T47D (cell line): ENCODE data around the gene EXOC4.
A peak's percentile ranks its signal among the peaks of the same experiment; 100 is the strongest.

Experiments used
- DNase-seq, 2 experiments: peaks; one replicate each; pipeline versions ENCODE4 v3.0.0 to v3.0.0-alpha.2; 2011 to 2012; ENCODE audit warnings: low read depth in 1 of 2, low spot score in 1 of 2
- JUND ChIP-seq: IDR thresholded peaks from 2 replicates; pipeline ENCODE4 v1.6.1; 2012; ENCODE audit warnings: low read depth
- in situ Hi-C: cut with HindIII; loops from 2 replicates; pipeline ENCODE4 v1.10.0; 2016; ENCODE audit warnings: low sequenced_read_pairs, low pct_unique_long_range_greater_than_20kb

EXOC4 gene

DNA sequence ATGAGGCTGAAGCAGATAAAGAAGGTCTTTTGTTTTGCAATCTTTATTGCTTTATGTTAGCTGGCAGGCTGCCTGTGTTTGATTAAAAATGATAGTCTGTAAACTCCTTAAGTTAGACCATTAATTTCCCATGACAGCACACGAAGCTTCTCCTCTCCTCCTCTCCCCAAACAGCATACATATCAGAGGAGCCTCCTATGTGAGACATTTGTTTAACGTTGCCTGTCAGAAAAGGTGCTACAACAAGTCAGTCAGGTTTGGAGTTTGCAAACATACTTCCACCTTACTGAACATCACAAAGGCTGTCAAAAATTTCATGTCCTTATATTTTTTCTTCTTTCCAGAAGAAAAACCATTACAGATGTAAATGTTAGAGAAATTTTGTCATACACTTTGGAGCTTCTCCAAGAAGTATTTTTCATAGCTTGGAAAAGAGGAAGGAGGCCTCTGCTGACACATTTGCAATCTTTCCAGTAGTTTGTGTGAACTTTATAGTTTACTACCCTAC lies 393.1 kb downstream of the EXOC4 start:
- in situ Hi-C loops: no loop called here
- no peak for TF ChIP-seq JUND
- DNase-seq: peak in 1 of 2 experiments; percentile 54

DNA sequence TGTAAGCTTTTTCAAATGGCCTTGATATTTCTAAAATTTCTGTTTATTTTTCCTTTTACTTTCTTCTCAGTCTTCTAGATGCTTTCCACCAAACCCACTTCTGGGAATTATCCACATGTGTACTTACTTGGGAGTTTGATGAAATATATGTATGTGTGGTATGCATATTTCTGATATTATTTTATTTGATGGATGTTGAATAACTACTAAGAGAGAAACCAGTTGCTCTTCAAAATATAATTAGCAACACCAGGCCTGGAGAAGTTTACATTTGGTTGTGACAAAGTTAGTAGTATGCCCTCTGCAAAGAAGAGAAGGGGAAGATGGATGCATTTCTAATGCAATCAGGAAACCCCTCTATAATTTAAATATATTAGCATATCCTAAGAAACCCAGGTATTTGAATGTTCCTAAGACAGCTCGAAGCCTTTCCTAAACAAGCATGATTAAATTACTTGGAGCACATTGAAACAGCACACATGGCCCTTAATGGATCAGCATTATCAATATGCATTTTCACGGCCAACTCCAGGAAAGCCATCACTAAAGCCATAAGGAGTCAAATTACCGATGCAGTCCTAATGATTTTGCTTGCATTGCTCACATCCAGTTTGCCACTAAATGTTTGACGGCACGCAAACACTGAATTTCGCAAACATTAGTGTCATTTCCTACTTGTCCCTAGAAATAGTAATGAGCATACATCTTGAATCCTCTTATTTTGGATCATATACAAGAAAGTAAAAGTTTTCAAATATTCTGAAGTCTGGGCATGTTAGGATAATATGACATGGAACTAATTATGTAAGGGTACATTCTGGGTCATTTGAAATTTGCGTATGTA lies 393.8 kb downstream of the EXOC4 start:
- in situ Hi-C loops: no loop called here
- DNase-seq: no peak
- no peak for TF ChIP-seq JUND

DNA sequence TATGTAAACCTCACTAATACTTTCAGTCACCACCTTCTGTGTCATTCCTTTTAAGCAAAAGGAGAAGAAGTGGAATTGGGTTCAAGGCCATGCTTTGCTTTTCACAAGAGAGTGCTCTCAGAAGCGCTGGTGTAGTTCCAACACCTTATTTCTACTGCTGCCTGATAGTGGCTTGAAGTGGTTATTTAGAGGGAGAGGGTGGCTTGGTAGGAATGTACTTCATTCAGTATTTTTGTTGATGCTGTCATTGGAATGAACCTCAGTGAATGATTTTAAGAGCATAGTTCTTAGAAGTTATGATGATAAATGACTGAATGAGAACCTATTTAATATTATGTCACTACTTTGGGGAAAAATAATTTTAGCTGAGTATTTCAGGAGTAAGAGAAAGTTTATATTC lies 396.7 kb downstream of the EXOC4 start:
- TF ChIP-seq JUND: no peak
- DNase-seq: no peak
- in situ Hi-C loops: no loop called here

DNA sequence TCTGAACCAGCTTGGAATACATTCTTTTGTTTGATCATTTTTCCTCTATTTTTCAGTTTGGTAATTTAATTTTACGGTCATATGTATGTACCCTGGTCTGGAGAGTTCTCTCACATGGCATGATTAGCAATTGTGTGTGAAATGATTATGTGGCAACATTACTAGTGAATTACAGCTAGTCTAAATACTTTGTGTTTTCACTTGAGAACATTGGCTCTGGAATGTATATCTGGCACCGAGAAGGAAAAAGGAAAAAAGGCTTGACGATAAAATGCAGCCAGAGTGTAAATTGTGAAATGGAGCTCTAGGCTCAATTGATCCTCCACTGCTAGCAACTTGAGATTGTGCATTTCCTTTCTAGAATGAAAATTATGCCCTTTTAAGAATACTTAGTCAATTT lies 397.2 kb downstream of the EXOC4 start:
- no peak for TF ChIP-seq JUND
- in situ Hi-C loops: no loop called here
- DNase-seq: no peak

DNA sequence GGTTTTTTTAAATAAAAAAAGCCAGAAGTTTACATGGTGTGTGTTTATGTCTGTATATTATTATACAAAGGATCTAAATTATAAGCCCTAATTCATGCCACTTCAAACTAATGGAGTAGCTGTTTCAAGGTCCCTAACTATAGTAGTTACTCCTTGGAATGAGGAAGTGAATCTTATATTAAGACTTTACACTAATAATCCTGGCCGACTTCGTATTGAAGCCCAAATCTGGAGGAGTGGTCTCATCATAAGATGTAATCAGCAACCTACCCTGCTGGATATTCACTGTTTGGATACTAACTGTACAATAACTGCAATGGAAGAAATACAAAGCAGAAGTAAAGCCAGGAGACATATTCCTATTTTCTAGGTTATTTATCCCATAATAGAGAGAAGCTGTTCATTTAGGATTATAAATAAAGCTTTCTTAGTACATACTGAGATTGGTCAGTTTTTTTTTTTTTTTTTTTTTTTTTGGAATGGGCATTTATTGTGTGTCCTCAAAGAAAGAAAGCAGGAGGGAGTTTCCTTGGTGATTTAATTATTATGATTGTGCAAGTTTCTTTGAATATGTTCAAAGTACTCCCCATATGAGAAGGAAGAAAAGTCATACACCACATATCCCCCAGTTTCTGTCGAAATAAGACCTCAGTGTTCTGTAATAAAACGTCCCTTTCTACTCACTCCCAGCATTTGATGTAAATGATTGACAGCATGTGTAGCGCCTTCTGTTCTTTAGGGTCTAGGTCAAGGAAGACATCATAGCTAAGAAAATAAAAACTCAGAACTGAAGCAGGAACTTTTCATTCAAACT lies 397.8 kb downstream of the EXOC4 start:
- in situ Hi-C loops: no loop called here
- no peak for DNase-seq
- no peak for TF ChIP-seq JUND

DNA sequence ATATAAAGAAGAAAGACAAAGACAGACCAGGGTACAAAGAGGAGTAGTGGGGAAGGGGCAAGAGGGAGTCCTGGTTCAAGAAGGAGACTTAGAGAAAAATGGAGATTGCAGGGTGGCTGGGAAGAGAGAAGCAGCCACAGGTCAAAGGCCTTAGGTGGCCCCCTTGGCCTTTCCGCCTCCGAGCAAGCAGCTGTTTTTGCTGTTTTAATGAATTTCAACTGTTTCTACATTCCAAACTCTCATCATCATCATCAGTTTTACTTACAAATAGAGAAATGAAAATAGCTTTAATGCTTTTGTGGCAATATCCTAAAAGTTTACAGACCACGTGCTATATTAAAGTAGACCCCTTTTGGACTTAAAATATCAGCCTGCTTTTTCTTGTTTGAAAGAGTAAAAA lies 399.7 kb downstream of the EXOC4 start:
- in situ Hi-C loops: no loop called here
- no peak for TF ChIP-seq JUND
- DNase-seq: no peak

DNA sequence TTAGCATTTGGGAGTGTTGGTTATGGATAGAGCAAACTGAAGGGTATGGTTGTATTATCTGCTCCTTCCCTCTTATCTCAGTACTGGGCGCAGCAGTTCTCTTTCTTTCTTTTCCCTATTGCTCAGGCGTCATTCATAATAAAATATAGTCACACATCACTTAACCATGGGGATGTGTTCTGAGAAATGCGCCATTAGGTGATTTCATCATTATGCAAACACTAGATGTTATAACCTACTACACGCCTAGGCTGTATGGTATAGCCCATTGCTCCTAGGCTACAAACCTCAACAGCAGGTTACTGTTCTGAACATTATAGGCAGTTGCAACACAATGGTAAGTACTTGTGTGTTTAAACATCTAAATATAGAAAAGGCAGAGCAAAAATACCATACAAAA lies 401.7 kb downstream of the EXOC4 start:
- TF ChIP-seq JUND: no peak
- DNase-seq: no peak
- in situ Hi-C loops: no loop called here

DNA sequence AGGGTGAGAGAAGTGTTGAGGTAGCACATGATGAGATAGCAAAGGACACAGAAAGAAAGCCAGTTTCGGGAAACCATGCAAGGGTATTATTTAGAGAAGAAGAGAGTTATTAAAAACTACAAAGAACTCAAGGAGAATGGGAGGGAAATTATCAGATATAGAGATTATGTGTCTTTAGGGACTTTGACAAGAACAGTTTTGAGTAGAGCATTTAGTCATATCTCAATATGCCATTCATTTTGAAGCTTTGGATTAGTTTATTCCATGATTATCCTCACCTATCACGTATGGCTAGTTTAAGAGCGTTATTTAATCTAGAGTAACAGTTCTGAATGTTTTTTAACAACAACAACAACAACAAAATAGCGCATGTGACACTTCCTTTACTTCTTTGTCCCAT lies 409.4 kb downstream of the EXOC4 start:
- no peak for DNase-seq
- in situ Hi-C loops: no loop called here
- TF ChIP-seq JUND: no peak

DNA sequence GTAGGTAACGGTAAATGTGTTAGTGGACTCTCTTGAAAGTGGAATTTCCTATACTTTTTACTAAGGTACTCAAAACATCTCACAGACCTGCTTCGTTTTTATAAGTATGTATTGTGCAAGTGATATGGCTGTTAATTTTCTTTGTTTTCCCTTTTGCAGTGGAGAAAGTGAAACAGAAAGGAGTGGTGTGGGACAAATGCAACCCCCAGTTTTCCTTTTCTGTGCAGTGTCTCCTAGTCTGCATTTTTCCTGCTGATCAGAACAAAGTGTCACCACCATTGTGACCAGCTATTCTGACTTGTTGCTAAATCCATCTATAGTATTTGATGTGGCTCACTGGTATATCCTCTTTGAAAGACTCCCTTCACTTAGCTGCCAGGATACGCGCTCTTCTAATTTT lies 410.0 kb downstream of the EXOC4 start:
- no peak for DNase-seq
- in situ Hi-C loops: no loop called here
- TF ChIP-seq JUND: no peak

DNA sequence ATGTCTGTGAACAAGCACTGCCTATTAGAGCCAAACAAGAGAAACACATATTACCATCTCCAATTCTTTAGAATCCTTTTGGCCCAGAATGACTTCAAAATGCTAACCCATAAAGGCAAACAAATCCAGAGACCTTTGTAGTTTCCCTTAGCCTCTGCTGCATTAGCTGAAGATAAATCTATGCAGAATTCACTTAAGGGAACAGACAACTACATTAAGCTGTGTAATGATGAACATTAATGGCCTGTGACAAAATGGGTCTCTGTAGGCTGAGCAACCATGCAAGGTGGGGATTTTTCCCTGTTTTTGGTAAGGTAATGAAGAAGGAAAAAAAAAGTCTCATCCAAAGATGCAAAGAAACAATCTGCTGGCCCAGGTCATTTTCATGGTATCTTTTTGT lies 411.6 kb downstream of the EXOC4 start:
- in situ Hi-C loops: no loop called here

DNA sequence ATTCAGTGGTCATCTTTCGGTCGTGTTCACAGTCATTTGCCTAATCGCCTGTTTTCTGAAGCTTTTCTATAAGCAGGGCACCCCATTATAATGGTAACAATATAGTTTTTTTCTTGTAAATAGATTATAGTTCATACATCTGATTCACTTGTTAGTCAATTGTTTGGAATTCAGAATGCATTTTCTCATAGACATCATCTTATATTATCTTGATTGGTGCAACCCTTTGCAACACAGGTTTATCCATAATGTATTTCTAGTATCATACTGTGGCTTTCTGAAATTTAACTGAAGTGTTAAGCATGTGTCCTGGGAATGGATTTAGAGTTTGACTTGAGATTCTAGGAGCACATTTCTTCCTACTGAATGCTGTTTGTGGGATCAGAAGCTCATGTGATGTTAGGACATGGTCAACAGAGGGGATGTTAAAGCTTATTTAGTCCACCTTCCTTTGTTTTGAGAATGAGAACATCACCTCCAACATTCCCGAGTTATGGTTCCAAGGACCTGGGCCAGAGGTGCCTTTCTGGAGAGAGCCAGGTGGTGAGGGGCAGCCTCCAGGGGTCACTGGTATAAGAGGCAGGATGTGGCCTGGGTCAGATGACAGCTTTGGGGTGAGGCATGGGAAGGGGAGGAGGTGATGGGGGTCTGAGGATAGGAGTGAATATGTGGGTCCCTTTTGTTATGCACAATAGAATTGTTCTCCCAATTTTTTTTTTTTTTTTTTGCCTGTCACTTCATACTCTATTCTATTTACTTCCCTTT lies 415.6 kb downstream of the EXOC4 start:
- no peak for DNase-seq
- no peak for TF ChIP-seq JUND
- in situ Hi-C loops: no loop called here

More for the DNA sequence above, 411.6 kb downstream of the EXOC4 start:
- no peak for TF ChIP-seq JUND
- no peak for DNase-seq

DNA sequence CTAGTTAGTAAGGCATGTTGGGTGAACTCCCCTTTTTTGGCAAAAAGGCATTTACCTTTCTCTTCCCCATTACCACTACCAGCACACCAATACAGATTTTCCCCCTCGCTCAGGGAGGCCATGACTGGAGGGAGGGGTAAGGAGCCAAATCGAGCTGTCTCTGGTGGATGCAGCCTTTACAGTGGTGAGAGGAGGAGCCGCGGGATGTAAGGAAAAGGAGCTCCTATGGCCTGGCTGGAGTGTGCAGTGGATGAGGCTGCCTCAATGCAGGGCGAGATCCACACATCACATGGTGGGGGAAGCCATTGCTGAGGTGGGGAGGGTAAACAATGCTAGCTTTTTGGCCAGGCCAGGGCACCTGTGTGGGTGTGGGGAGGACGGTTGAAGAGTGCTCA lies 416.2 kb downstream of the EXOC4 start:
- no peak for DNase-seq
- no peak for TF ChIP-seq JUND
- in situ Hi-C loops: no loop called here
